ENCODE data around the gene SAMHD1. TPM values are rescaled to one million over a fixed set of nuclear protein-coding genes. Genes with fewer than 3 reads are reported as not detected.
A peak's percentile ranks its signal among the peaks of the same experiment; 100 is the strongest.

SAMHD1 gene
- total and polyA plus RNA-seq, 9 of the 15 experiments (the other 6 are each of a cell fraction or from before 2014, with no cell fraction given), result 6.8 to 20.4 (median 14.8) TPM

DNA sequence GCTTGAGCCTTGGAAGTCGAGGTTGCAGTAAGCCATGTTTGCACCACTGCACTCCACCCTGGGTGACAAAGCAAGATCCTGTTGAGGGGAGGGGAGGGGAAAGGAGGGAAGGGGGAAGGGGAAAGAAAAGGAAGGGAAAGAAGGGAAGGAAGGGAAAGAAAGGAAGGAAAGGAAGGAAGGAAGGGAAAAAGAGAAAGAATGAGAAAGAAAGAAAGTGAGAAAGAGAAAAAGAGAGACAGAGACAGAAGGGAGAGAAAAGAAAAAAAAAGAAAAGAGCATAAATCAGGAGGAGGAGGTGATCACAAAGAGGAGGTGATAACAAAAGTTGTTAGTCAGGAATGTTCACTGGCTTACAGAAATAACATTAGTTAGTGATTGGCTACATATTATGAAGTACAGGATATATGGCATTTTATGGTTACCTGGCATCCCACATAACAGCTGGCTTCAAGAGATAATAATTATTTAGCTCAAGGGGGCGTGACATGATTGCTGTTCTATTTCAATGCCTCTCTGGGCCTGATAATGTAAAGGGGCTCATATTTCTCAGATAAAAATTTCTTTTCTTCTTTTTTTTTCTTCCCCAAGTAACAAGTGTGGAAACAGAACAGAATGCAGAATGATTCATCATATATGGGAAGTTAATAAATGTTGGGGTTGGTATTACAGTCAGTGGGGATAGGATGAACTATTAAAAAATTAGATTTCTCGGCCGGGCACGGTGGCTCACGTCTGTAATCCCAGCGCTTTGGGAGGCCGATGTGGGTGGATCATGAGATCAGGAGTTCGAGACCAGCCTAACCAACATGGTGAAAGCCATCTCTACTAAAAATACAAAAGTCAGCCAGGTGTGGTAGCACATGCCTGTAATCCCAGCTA lies 27.1 kb downstream of the SAMHD1 start (continued):
- TF ChIP-seq, protein P1, sequence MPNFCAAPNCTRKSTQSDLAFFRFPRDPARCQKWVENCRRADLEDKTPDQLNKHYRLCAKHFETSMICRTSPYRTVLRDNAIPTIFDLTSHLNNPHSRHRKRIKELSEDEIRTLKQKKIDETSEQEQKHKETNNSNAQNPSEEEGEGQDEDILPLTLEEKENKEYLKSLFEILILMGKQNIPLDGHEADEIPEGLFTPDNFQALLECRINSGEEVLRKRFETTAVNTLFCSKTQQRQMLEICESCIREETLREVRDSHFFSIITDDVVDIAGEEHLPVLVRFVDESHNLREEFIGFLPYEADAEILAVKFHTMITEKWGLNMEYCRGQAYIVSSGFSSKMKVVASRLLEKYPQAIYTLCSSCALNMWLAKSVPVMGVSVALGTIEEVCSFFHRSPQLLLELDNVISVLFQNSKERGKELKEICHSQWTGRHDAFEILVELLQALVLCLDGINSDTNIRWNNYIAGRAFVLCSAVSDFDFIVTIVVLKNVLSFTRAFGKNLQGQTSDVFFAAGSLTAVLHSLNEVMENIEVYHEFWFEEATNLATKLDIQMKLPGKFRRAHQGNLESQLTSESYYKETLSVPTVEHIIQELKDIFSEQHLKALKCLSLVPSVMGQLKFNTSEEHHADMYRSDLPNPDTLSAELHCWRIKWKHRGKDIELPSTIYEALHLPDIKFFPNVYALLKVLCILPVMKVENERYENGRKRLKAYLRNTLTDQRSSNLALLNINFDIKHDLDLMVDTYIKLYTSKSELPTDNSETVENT (CRISPR knock-in tag; IDR thresholded peaks at IDR 0.05), result no peak
- TF ChIP-seq ZFP30 (CRISPR knock-in tag; IDR thresholded peaks at IDR 0.05; ENCODE audit: borderline replicate concordance) (no peak), ARID2 (IDR thresholded peaks at IDR 0.05) (peak; percentile 65; the same call in 1 of the 2 replicates), BRCA1 (IDR thresholded peaks at IDR 0.05) (no peak), BRCA1 (CRISPR knock-in tag; IDR thresholded peaks at IDR 0.05) (no peak), RBM39 (optimal IDR thresholded peaks at IDR 0.05; ENCODE audit: low read depth, low read length) (no peak), FOXK1 (CRISPR knock-in tag; IDR thresholded peaks at IDR 0.05; ENCODE audit: borderline replicate concordance) (no peak), KDM2B (CRISPR knock-in tag; IDR thresholded peaks at IDR 0.05) (no peak), SRF (CRISPR knock-in tag; IDR thresholded peaks at IDR 0.05) (peak in 1 of 2 experiments; percentile 22; a peak in 1 of 4 replicates)
- TF ChIP-seq, protein P2, sequence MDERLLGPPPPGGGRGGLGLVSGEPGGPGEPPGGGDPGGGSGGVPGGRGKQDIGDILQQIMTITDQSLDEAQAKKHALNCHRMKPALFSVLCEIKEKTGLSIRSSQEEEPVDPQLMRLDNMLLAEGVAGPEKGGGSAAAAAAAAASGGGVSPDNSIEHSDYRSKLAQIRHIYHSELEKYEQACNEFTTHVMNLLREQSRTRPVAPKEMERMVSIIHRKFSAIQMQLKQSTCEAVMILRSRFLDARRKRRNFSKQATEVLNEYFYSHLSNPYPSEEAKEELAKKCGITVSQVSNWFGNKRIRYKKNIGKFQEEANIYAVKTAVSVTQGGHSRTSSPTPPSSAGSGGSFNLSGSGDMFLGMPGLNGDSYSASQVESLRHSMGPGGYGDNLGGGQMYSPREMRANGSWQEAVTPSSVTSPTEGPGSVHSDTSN (CRISPR knock-in tag; IDR thresholded peaks at IDR 0.05; ENCODE audit: low read depth), result no peak
- TF ChIP-seq, protein P2 (tag; conservative IDR thresholded peaks at IDR 0.05; ENCODE audit: low read depth), result peak; percentile 91
- TF ChIP-seq, protein P3, sequence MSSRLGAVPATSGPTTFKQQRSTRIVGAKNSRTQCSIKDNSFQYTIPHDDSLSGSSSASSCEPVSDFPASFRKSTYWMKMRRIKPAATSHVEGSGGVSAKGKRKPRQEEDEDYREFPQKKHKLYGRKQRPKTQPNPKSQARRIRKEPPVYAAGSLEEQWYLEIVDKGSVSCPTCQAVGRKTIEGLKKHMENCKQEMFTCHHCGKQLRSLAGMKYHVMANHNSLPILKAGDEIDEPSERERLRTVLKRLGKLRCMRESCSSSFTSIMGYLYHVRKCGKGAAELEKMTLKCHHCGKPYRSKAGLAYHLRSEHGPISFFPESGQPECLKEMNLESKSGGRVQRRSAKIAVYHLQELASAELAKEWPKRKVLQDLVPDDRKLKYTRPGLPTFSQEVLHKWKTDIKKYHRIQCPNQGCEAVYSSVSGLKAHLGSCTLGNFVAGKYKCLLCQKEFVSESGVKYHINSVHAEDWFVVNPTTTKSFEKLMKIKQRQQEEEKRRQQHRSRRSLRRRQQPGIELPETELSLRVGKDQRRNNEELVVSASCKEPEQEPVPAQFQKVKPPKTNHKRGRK (tag; IDR thresholded peaks at IDR 0.05), result peak; percentile 99
- TF ChIP-seq, protein P4, sequence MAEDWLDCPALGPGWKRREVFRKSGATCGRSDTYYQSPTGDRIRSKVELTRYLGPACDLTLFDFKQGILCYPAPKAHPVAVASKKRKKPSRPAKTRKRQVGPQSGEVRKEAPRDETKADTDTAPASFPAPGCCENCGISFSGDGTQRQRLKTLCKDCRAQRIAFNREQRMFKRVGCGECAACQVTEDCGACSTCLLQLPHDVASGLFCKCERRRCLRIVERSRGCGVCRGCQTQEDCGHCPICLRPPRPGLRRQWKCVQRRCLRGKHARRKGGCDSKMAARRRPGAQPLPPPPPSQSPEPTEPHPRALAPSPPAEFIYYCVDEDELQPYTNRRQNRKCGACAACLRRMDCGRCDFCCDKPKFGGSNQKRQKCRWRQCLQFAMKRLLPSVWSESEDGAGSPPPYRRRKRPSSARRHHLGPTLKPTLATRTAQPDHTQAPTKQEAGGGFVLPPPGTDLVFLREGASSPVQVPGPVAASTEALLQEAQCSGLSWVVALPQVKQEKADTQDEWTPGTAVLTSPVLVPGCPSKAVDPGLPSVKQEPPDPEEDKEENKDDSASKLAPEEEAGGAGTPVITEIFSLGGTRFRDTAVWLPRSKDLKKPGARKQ (CRISPR knock-in tag; IDR thresholded peaks at IDR 0.05), result no peak
- TF ChIP-seq, protein P5, sequence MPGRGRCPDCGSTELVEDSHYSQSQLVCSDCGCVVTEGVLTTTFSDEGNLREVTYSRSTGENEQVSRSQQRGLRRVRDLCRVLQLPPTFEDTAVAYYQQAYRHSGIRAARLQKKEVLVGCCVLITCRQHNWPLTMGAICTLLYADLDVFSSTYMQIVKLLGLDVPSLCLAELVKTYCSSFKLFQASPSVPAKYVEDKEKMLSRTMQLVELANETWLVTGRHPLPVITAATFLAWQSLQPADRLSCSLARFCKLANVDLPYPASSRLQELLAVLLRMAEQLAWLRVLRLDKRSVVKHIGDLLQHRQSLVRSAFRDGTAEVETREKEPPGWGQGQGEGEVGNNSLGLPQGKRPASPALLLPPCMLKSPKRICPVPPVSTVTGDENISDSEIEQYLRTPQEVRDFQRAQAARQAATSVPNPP (IDR thresholded peaks at IDR 0.05; ENCODE audit: borderline replicate concordance, insufficient read depth, insufficient read length), result no peak
- TF ChIP-seq, protein P6, sequence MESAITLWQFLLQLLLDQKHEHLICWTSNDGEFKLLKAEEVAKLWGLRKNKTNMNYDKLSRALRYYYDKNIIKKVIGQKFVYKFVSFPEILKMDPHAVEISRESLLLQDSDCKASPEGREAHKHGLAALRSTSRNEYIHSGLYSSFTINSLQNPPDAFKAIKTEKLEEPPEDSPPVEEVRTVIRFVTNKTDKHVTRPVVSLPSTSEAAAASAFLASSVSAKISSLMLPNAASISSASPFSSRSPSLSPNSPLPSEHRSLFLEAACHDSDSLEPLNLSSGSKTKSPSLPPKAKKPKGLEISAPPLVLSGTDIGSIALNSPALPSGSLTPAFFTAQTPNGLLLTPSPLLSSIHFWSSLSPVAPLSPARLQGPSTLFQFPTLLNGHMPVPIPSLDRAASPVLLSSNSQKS (CRISPR knock-in tag; IDR thresholded peaks at IDR 0.05), result no peak

Data from K562 (cell line).